CD4-positive, alpha-beta T cell treated with Interleukin-12 subunit alpha and Interleukin-12 subunit beta, for 1 hour (primary cell): ENCODE measurements around the gene AGBL4.

ENCODE experiments used
- DNase-seq: peaks from one replicate; pipeline ENCODE4 v3.0.0-alpha.2; 2020

AGBL4 gene

GRCh38 chr1:48936436-48936835, 1087.3 kb downstream of the AGBL4 start:
- DNase-seq = no peak

GRCh38 chr1:48932366-48932765, 1091.4 kb downstream of the AGBL4 start:
- no peak for DNase-seq

GRCh38 chr1:48931506-48932192, 1092.1 kb downstream of the AGBL4 start:
- DNase-seq = no peak

GRCh38 chr1:48930011-48930410, 1093.7 kb downstream of the AGBL4 start:
- DNase-seq = no peak

GRCh38 chr1:48924099-48924498, 1099.7 kb downstream of the AGBL4 start:
- DNase-seq = no peak

- DNase-seq = no peak
These were observed 1100.6 kb downstream of the AGBL4 start for GRCh38 chr1:48923116-48923515.

- DNase-seq = no peak
These were observed 1102.9 kb downstream of the AGBL4 start for GRCh38 chr1:48920851-48921250.

- DNase-seq = no peak
These were observed 1105.7 kb downstream of the AGBL4 start for GRCh38 chr1:48917901-48918603.

- DNase-seq = no peak
These were observed 1106.7 kb downstream of the AGBL4 start for GRCh38 chr1:48917070-48917454.

GRCh38 chr1:48916130-48917069, 1107.4 kb downstream of the AGBL4 start:
- DNase-seq = no peak

- no peak for DNase-seq
These were observed 1115.1 kb downstream of the AGBL4 start for GRCh38 chr1:48908606-48909005.

GRCh38 chr1:48906729-48907128, 1117.0 kb downstream of the AGBL4 start:
- DNase-seq = no peak

- no peak for DNase-seq
These were observed 1117.6 kb downstream of the AGBL4 start for GRCh38 chr1:48906164-48906563.

- no peak for DNase-seq
These were observed 1120.5 kb downstream of the AGBL4 start for GRCh38 chr1:48903291-48903690.

GRCh38 chr1:48898894-48899293, 1124.9 kb downstream of the AGBL4 start:
- DNase-seq = no peak

GRCh38 chr1:48889615-48890014, 1134.1 kb downstream of the AGBL4 start:
- no peak for DNase-seq

GRCh38 chr1:48889082-48889481, 1134.7 kb downstream of the AGBL4 start:
- DNase-seq = no peak

GRCh38 chr1:48887796-48888195, 1136.0 kb downstream of the AGBL4 start:
- DNase-seq = no peak

GRCh38 chr1:48882020-48882419, 1141.7 kb downstream of the AGBL4 start:
- no peak for DNase-seq

GRCh38 chr1:48878191-48878940, 1145.4 kb downstream of the AGBL4 start:
- DNase-seq = no peak

- DNase-seq = no peak
These were observed 1147.4 kb downstream of the AGBL4 start for GRCh38 chr1:48876330-48876785.

GRCh38 chr1:48875552-48876329, 1148.0 kb downstream of the AGBL4 start:
- no peak for DNase-seq
